Ishikawa (cell line): ENCODE results near the gene TRPM3.

Experiments used
- CEBPB ChIP-seq: IDR thresholded peaks from 2 replicates; pipeline ENCODE4 v1.6.1; 2012
- EGR1 ChIP-seq: IDR thresholded peaks from 2 replicates; pipeline ENCODE4 v1.6.1; 2012
- EP300 ChIP-seq: IDR thresholded peaks from 2 replicates; pipeline ENCODE4 v1.6.1; 2012; ENCODE audit warnings: borderline replicate concordance
- FOXM1 ChIP-seq: IDR thresholded peaks from 2 replicates; pipeline ENCODE4 v1.6.1; 2012; ENCODE audit warnings: low read depth, borderline replicate concordance
- NFIC ChIP-seq: IDR thresholded peaks from 2 replicates; pipeline ENCODE4 v1.6.1; 2012
- RAD21 ChIP-seq: IDR thresholded peaks from 2 replicates; pipeline ENCODE4 v1.6.1; 2012; ENCODE audit warnings: low read depth
- TAF1 ChIP-seq: IDR thresholded peaks from 2 replicates; pipeline ENCODE4 v1.6.1; 2012; ENCODE audit warnings: low read depth, mild to moderate bottlenecking
- TCF12 ChIP-seq: IDR thresholded peaks from 2 replicates; pipeline ENCODE4 v1.6.1; 2012; ENCODE audit warnings: low read depth
- YY1 ChIP-seq: IDR thresholded peaks from 2 replicates; pipeline ENCODE4 v1.6.1; 2012; ENCODE audit warnings: low read depth
- ZBTB7A ChIP-seq: IDR thresholded peaks from 2 replicates; pipeline ENCODE4 v1.6.1; 2012; ENCODE audit warnings: low read depth
- TF ChIP-seq, protein P1 (sequence below): IDR thresholded peaks from 2 replicates; pipeline ENCODE4 v1.6.1; 2012; ENCODE audit warnings: low read depth, mild to moderate bottlenecking
- TF ChIP-seq, protein P2 (sequence below): IDR thresholded peaks from 2 replicates; pipeline ENCODE4 v1.6.1; 2012

DNA sequence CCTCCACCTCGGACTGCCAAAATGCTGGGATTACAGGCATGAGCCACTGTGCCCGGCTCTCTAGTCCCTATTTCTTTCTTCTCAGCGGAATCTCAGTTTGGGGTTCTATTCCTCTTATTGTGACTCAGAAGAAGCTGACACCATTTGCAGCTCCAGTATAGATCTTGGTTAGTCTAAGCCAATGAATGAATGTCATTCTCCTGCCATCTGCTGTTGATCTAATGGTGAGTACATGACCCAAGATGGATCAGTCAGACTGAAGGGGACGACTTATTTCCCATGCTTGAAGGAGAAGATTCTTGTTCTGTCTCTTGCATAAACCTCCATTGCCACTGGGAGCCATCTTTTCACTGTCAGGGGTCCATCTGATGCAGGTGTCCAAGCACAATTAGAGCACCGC is 630.9 kb downstream of the TRPM3 start:
- TF ChIP-seq, protein P1, sequence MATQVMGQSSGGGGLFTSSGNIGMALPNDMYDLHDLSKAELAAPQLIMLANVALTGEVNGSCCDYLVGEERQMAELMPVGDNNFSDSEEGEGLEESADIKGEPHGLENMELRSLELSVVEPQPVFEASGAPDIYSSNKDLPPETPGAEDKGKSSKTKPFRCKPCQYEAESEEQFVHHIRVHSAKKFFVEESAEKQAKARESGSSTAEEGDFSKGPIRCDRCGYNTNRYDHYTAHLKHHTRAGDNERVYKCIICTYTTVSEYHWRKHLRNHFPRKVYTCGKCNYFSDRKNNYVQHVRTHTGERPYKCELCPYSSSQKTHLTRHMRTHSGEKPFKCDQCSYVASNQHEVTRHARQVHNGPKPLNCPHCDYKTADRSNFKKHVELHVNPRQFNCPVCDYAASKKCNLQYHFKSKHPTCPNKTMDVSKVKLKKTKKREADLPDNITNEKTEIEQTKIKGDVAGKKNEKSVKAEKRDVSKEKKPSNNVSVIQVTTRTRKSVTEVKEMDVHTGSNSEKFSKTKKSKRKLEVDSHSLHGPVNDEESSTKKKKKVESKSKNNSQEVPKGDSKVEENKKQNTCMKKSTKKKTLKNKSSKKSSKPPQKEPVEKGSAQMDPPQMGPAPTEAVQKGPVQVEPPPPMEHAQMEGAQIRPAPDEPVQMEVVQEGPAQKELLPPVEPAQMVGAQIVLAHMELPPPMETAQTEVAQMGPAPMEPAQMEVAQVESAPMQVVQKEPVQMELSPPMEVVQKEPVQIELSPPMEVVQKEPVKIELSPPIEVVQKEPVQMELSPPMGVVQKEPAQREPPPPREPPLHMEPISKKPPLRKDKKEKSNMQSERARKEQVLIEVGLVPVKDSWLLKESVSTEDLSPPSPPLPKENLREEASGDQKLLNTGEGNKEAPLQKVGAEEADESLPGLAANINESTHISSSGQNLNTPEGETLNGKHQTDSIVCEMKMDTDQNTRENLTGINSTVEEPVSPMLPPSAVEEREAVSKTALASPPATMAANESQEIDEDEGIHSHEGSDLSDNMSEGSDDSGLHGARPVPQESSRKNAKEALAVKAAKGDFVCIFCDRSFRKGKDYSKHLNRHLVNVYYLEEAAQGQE = no peak
- TF ChIP-seq ZBTB7A (no peak), EP300 (no peak), RAD21 (peak; percentile 20; the same call in 1 of the 2 replicates), TAF1 (no peak), NFIC (no peak), TCF12 (no peak), CEBPB (no peak), FOXM1 (no peak), YY1 (no peak), EGR1 (no peak)
- TF ChIP-seq, protein P2, sequence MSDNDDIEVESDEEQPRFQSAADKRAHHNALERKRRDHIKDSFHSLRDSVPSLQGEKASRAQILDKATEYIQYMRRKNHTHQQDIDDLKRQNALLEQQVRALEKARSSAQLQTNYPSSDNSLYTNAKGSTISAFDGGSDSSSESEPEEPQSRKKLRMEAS = no peak
